SK-N-SH (cell line): ENCODE data around the gene HS3ST3A1. TPM values are rescaled to one million over a fixed set of nuclear protein-coding genes. Genes with fewer than 3 reads are reported as not detected.

Experiments
- CTCF ChIA-PET: fragments of 300-600, 350-600 bp; formaldehyde crosslinking; extraction: SDS; loops from one replicate; lab custom pipeline; 2021; lab: Yijun Ruan, JAX
- POLR2A ChIA-PET: fragments of 350-600 bp; sonication (Branson Sonifier 250); formaldehyde crosslinking; extraction: SDS; loops from one replicate; lab custom pipeline; 2020; ENCODE audit warnings: antibody characterized with exemption, inconsistent platforms; lab: Yijun Ruan, JAX
- DNase-seq: peaks from one replicate; pipeline ENCODE4 v3.0.0; 2012
- H2AFZ ChIP-seq: fragments of 200-600 bp; sonication (generic); 2 replicates; pipeline ENCODE4 v1.8.1; 2016; ENCODE audit warnings: antibody characterized with exemption, mild to moderate bottlenecking, low read depth
- H3F3A ChIP-seq: fragments of 200-600 bp; sonication (generic); replicated peaks from 2 replicates; pipeline ENCODE3; 2016; ENCODE audit warnings: antibody characterized with exemption, mild to moderate bottlenecking; ENCODE audit not compliant: insufficient read depth
- H3K27ac ChIP-seq, 2 experiments: fragments of 200-500 bp in 1 of 2; fragments of 200-600 bp in 1 of 2; sonication (Bioruptor generic) in 1 of 2; sonication (generic), shearing (Covaris generic) in 1 of 2; 2 replicates each; pipeline versions ENCODE4 v1.5.1 to v1.6.1; 2014 to 2016; ENCODE audit warnings: low read depth in 2 of 2, inconsistent platforms in 1 of 2, low read length in 1 of 2, mild to moderate bottlenecking in 1 of 2, mixed read lengths in 1 of 2
- H3K27me3 ChIP-seq: fragments of 200-600 bp; sonication (generic), shearing (Covaris generic); 2 replicates; pipeline ENCODE4 v1.6.1; 2016; ENCODE audit warnings: mixed run types; ENCODE audit not compliant: insufficient read depth
- H3K36me3 ChIP-seq, 2 experiments: fragments of 200-500 bp in 1 of 2; fragments of 200-600 bp in 1 of 2; sonication (Bioruptor generic) in 1 of 2; sonication (generic) in 1 of 2; replicated peaks in 1 of 2; 2 replicates each; pipeline versions ENCODE3 to v1.5.1; 2014 to 2016; ENCODE audit warnings: low read length in 1 of 2, mild to moderate bottlenecking in 1 of 2; ENCODE audit not compliant: insufficient read depth in 2 of 2, control insufficient read depth in 1 of 2
- H3K4me1 ChIP-seq, 2 experiments: fragments of 200-500 bp in 1 of 2; fragments of 200-600 bp in 1 of 2; sonication (Bioruptor generic) in 1 of 2; sonication (generic), shearing (Covaris generic) in 1 of 2; 2 replicates each; pipeline versions ENCODE4 v1.5.1 to v1.6.1; 2014 to 2016; ENCODE audit warnings: low read depth in 1 of 2, low read length in 1 of 2, mixed run types in 1 of 2; ENCODE audit not compliant: insufficient read depth in 2 of 2, control insufficient read depth in 1 of 2
- H3K4me2 ChIP-seq: fragments of 200-600 bp; sonication (generic), shearing (Covaris generic); 2 replicates; pipeline ENCODE4 v1.6.1; 2017; ENCODE audit warnings: mixed run types
- H3K4me3 ChIP-seq, 2 experiments: fragments of 200-500 bp in 1 of 2; fragments of 200-600 bp in 1 of 2; sonication (Bioruptor generic) in 1 of 2; sonication (generic), shearing (Covaris generic) in 1 of 2; 2 replicates each; pipeline versions ENCODE4 v1.5.1 to v1.8.1; 2014 to 2016; ENCODE audit warnings: low read depth in 2 of 2, inconsistent platforms in 1 of 2, low read length in 1 of 2, mild to moderate bottlenecking in 1 of 2, mixed read lengths in 1 of 2, moderate library complexity in 1 of 2
- H3K79me2 ChIP-seq: fragments of 200-600 bp; sonication (generic); 2 replicates; pipeline ENCODE4 v1.8.1; 2017; ENCODE audit warnings: mild to moderate bottlenecking; ENCODE audit not compliant: insufficient read depth
- H3K9ac ChIP-seq: fragments of 200-600 bp; sonication (generic); 2 replicates; pipeline ENCODE4 v1.6.1; 2017; ENCODE audit warnings: mixed run types
- H3K9me2 ChIP-seq: fragments of 200-600 bp; sonication (generic); 2 replicates; pipeline ENCODE4 v1.6.1; 2017; ENCODE audit warnings: mixed run types
- H3K9me3 ChIP-seq: fragments of 200-600 bp; sonication (generic); 2 replicates; pipeline ENCODE4 v1.6.1; 2017; ENCODE audit warnings: mixed run types, mild to moderate bottlenecking, moderate library complexity
- H4K20me1 ChIP-seq: fragments of 200-600 bp; sonication (generic); 2 replicates; pipeline ENCODE4 v1.6.1; 2017; ENCODE audit warnings: mild to moderate bottlenecking, mixed run types; ENCODE audit not compliant: insufficient read depth
- CTCF ChIP-seq: fragments of 200-600 bp; sonication (generic); IDR thresholded peaks from 2 replicates; pipeline ENCODE4 v1.6.1; 2017; ENCODE audit warnings: antibody characterized with exemption, mild to moderate bottlenecking, moderate library complexity
- ELF1 ChIP-seq: IDR thresholded peaks from 2 replicates; pipeline ENCODE4 v1.4.0; 2012
- EZH2phosphoT487 ChIP-seq: fragments of 200-600 bp; sonication (generic); IDR thresholded peaks from 2 replicates; pipeline ENCODE4 v1.6.1; 2017; ENCODE audit warnings: low read depth, mixed run types, mild to moderate bottlenecking, antibody characterized with exemption, moderate library complexity, borderline replicate concordance
- FOSL2 ChIP-seq: IDR thresholded peaks from 2 replicates; pipeline ENCODE4 v1.4.0; 2012; ENCODE audit warnings: low read depth, mild to moderate bottlenecking, moderate library complexity, borderline replicate concordance
- JUND ChIP-seq: IDR thresholded peaks from 2 replicates; pipeline ENCODE4 v1.4.0; 2012
- MXI1 ChIP-seq: IDR thresholded peaks from 2 replicates; pipeline ENCODE4 v1.6.1; 2012; ENCODE audit warnings: mild to moderate bottlenecking, low read depth, low read length, improper control_type of control experiment
- NFIC ChIP-seq: IDR thresholded peaks from 2 replicates; pipeline ENCODE4 v1.4.0; 2012; ENCODE audit warnings: borderline replicate concordance
- NRF1 ChIP-seq: IDR thresholded peaks from 2 replicates; pipeline ENCODE4 v1.6.1; 2012; ENCODE audit warnings: low read depth, mild to moderate bottlenecking, low read length
- POLR2AphosphoS5 ChIP-seq: IDR thresholded peaks from 2 replicates; pipeline ENCODE4 v1.6.1; 2012; ENCODE audit warnings: low read depth, low read length
- RAD21 ChIP-seq: IDR thresholded peaks from 2 replicates; pipeline ENCODE4 v1.6.1; 2012; ENCODE audit warnings: mild to moderate bottlenecking, low read length
- RFX5 ChIP-seq: IDR thresholded peaks from 2 replicates; pipeline ENCODE4 v1.6.1; 2012; ENCODE audit warnings: mild to moderate bottlenecking, improper control_type of control experiment, low read length
- SMC3 ChIP-seq: IDR thresholded peaks from 2 replicates; pipeline ENCODE4 v1.6.1; 2012; ENCODE audit warnings: low read depth, low read length, improper control_type of control experiment
- TAF1 ChIP-seq: IDR thresholded peaks from 2 replicates; pipeline ENCODE4 v1.6.1; 2012; ENCODE audit warnings: low read depth, mild to moderate bottlenecking, low read length, moderate library complexity, borderline replicate concordance
- TCF12 ChIP-seq: IDR thresholded peaks from 2 replicates; pipeline ENCODE4 v1.4.0; 2012
- USF2 ChIP-seq: fragments of 150-350 bp; IDR thresholded peaks from 2 replicates; pipeline ENCODE4 v1.6.1; 2017; ENCODE audit warnings: antibody characterized with exemption, low read length, low read depth, borderline replicate concordance
- YY1 ChIP-seq: IDR thresholded peaks from 2 replicates; pipeline ENCODE4 v1.4.0; 2012; ENCODE audit warnings: low read depth, mild to moderate bottlenecking
- whole genome bisulfite sequencing: methylation state at CpG from one replicate; pipeline ENCODE4 v1.1.6; 2017; ENCODE audit warnings: low lambda C conversion rate; 5-methylcytosine and 5-hydroxymethylcytosine counted together
- polyA plus RNA-seq, 3 experiments: library from polyadenylated mRNA; depleted of rRNA; stranded (reverse); fragments of >200 nt; gene quantifications; 2 replicates each; pipeline ENCODE4 v1.2.3, GENCODE V29; 2012
- TF ChIP-seq, protein P1 (sequence below): fragments of 150-350 bp; IDR thresholded peaks from 2 replicates; pipeline ENCODE4 v1.6.1; 2016; ENCODE audit warnings: mild to moderate bottlenecking, low read depth, low read length
- TF ChIP-seq, protein P2 (sequence below): IDR thresholded peaks from 2 replicates; pipeline ENCODE4 v1.4.0; 2012; ENCODE audit warnings: low read depth
- TF ChIP-seq, protein P3 (sequence below): IDR thresholded peaks from 2 replicates; pipeline ENCODE4 v1.4.0; 2012; ENCODE audit warnings: low read depth, borderline replicate concordance
- TF ChIP-seq, protein P4 (sequence below): IDR thresholded peaks from 2 replicates; pipeline ENCODE4; 2012

HS3ST3A1 gene
- polyA plus RNA-seq, 1 of the 3 experiments (the other 2 are of a cell fraction): 22.6 TPM

DNA sequence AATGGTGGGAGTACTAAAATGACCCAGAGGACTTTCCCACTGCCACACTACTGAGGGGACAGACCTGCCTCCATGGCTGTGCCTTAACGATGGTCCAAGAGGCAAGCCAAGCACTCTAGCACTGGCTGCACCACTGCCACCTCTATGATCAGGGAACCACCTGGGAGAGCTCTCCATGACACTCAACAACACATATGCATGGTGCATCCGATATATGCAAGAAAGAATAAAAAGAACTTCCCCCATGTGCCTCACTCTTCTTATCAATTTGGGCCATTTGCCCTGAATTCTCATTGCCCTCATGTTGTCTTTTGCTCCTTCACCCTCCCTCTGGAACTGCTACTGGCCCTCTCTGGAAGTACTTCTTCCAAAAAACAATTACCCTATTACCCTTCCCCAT, 99.5 kb downstream of the HS3ST3A1 start:
- no peak for DNase-seq
- no peaks in the 10 kb centered on the region for H3K9me2 ChIP-seq
- peaks cover 0 to 20% of the 10 kb centered on the region in 2 experiments for H3K36me3 ChIP-seq
- no peak overlapping the region for H2AFZ ChIP-seq
- H4K20me1 ChIP-seq: 0 out of 2 replicates have a peak, but pooled peaks cover 3% of the 10 kb centered on the region
- ChIA-PET CTCF (interaction anchor here (0.9 kb wide), 1 partner anchor 9 kb away, joined by 4 read pairs; no protein-coding TSS in a partner anchor), POLR2A (no interaction called here)
- no peak overlapping the region for H3K4me3 ChIP-seq
- H3K27me3 ChIP-seq: no peaks in the 10 kb centered on the region
- 95% methylated on average over 2 of the region's 2 CpGs for WGBS
- no peak overlapping the region for H3K4me2 ChIP-seq
- no peak overlapping the region for H3K27ac ChIP-seq
- H3K9ac ChIP-seq: no peak overlapping the region
- H3K4me1 ChIP-seq: no peaks in the 10 kb centered on the region; a peak in 2 of 4 replicates
- TF ChIP-seq POLR2AphosphoS5: no peak
- TF ChIP-seq, protein P1, sequence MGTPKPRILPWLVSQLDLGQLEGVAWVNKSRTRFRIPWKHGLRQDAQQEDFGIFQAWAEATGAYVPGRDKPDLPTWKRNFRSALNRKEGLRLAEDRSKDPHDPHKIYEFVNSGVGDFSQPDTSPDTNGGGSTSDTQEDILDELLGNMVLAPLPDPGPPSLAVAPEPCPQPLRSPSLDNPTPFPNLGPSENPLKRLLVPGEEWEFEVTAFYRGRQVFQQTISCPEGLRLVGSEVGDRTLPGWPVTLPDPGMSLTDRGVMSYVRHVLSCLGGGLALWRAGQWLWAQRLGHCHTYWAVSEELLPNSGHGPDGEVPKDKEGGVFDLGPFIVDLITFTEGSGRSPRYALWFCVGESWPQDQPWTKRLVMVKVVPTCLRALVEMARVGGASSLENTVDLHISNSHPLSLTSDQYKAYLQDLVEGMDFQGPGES: no peak
- TF ChIP-seq MXI1: no peak
- no peak for TF ChIP-seq RAD21
- no peak for TF ChIP-seq FOSL2
- TF ChIP-seq, protein P2, sequence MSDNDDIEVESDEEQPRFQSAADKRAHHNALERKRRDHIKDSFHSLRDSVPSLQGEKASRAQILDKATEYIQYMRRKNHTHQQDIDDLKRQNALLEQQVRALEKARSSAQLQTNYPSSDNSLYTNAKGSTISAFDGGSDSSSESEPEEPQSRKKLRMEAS: no peak
- TF ChIP-seq TCF12: no peak
- no peak for TF ChIP-seq SMC3
- TF ChIP-seq ELF1: no peak
- no peak for TF ChIP-seq TAF1
- no peak for TF ChIP-seq NFIC
- TF ChIP-seq NRF1: no peak
- TF ChIP-seq USF2: no peak
- no peak for TF ChIP-seq JUND
- TF ChIP-seq, protein P3, sequence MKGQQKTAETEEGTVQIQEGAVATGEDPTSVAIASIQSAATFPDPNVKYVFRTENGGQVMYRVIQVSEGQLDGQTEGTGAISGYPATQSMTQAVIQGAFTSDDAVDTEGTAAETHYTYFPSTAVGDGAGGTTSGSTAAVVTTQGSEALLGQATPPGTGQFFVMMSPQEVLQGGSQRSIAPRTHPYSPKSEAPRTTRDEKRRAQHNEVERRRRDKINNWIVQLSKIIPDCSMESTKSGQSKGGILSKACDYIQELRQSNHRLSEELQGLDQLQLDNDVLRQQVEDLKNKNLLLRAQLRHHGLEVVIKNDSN: no peak
- TF ChIP-seq, protein P4, sequence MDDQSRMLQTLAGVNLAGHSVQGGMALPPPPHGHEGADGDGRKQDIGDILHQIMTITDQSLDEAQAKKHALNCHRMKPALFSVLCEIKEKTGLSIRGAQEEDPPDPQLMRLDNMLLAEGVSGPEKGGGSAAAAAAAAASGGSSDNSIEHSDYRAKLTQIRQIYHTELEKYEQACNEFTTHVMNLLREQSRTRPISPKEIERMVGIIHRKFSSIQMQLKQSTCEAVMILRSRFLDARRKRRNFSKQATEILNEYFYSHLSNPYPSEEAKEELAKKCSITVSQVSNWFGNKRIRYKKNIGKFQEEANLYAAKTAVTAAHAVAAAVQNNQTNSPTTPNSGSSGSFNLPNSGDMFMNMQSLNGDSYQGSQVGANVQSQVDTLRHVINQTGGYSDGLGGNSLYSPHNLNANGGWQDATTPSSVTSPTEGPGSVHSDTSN: no peak
- TF ChIP-seq RFX5: no peak
- no peak for TF ChIP-seq EZH2phosphoT487
- TF ChIP-seq CTCF: no peak
- no peak for TF ChIP-seq YY1
- TF ChIP-seq, all 33 proteins: peak for 0
- Histone ChIP-seq H3K9me3 (no peaks in the 10 kb centered on the region), H3K79me2 (peaks cover 82% of the 10 kb centered on the region), H3F3A (peaks cover 14% of the 10 kb centered on the region)
